SK-N-SH (cell line): ENCODE data around the gene OPCML. TPM values are rescaled to one million over a fixed set of nuclear protein-coding genes. Genes with fewer than 3 reads are reported as not detected.

Experiments
- CTCF ChIA-PET: fragments of 300-600, 350-600 bp; formaldehyde crosslinking; extraction: SDS; loops from one replicate; lab custom pipeline; 2021; lab: Yijun Ruan, JAX
- POLR2A ChIA-PET: fragments of 350-600 bp; sonication (Branson Sonifier 250); formaldehyde crosslinking; extraction: SDS; loops from one replicate; lab custom pipeline; 2020; ENCODE audit warnings: antibody characterized with exemption, inconsistent platforms; lab: Yijun Ruan, JAX
- DNase-seq: peaks from one replicate; pipeline ENCODE4 v3.0.0; 2012
- H2AFZ ChIP-seq: fragments of 200-600 bp; sonication (generic); 2 replicates; pipeline ENCODE4 v1.8.1; 2016; ENCODE audit warnings: antibody characterized with exemption, mild to moderate bottlenecking, low read depth
- H3F3A ChIP-seq: fragments of 200-600 bp; sonication (generic); replicated peaks from 2 replicates; pipeline ENCODE3; 2016; ENCODE audit warnings: antibody characterized with exemption, mild to moderate bottlenecking; ENCODE audit not compliant: insufficient read depth
- H3K27ac ChIP-seq, 2 experiments: fragments of 200-500 bp in 1 of 2; fragments of 200-600 bp in 1 of 2; sonication (Bioruptor generic) in 1 of 2; sonication (generic), shearing (Covaris generic) in 1 of 2; 2 replicates each; pipeline versions ENCODE4 v1.5.1 to v1.6.1; 2014 to 2016; ENCODE audit warnings: low read depth in 2 of 2, inconsistent platforms in 1 of 2, low read length in 1 of 2, mild to moderate bottlenecking in 1 of 2, mixed read lengths in 1 of 2
- H3K27me3 ChIP-seq: fragments of 200-600 bp; sonication (generic), shearing (Covaris generic); 2 replicates; pipeline ENCODE4 v1.6.1; 2016; ENCODE audit warnings: mixed run types; ENCODE audit not compliant: insufficient read depth
- H3K36me3 ChIP-seq, 2 experiments: fragments of 200-500 bp in 1 of 2; fragments of 200-600 bp in 1 of 2; sonication (Bioruptor generic) in 1 of 2; sonication (generic) in 1 of 2; replicated peaks in 1 of 2; 2 replicates each; pipeline versions ENCODE3 to v1.5.1; 2014 to 2016; ENCODE audit warnings: low read length in 1 of 2, mild to moderate bottlenecking in 1 of 2; ENCODE audit not compliant: insufficient read depth in 2 of 2, control insufficient read depth in 1 of 2
- H3K4me1 ChIP-seq, 2 experiments: fragments of 200-500 bp in 1 of 2; fragments of 200-600 bp in 1 of 2; sonication (Bioruptor generic) in 1 of 2; sonication (generic), shearing (Covaris generic) in 1 of 2; 2 replicates each; pipeline versions ENCODE4 v1.5.1 to v1.6.1; 2014 to 2016; ENCODE audit warnings: low read depth in 1 of 2, low read length in 1 of 2, mixed run types in 1 of 2; ENCODE audit not compliant: insufficient read depth in 2 of 2, control insufficient read depth in 1 of 2
- H3K4me2 ChIP-seq: fragments of 200-600 bp; sonication (generic), shearing (Covaris generic); 2 replicates; pipeline ENCODE4 v1.6.1; 2017; ENCODE audit warnings: mixed run types
- H3K4me3 ChIP-seq, 2 experiments: fragments of 200-500 bp in 1 of 2; fragments of 200-600 bp in 1 of 2; sonication (Bioruptor generic) in 1 of 2; sonication (generic), shearing (Covaris generic) in 1 of 2; 2 replicates each; pipeline versions ENCODE4 v1.5.1 to v1.8.1; 2014 to 2016; ENCODE audit warnings: low read depth in 2 of 2, inconsistent platforms in 1 of 2, low read length in 1 of 2, mild to moderate bottlenecking in 1 of 2, mixed read lengths in 1 of 2, moderate library complexity in 1 of 2
- H3K79me2 ChIP-seq: fragments of 200-600 bp; sonication (generic); 2 replicates; pipeline ENCODE4 v1.8.1; 2017; ENCODE audit warnings: mild to moderate bottlenecking; ENCODE audit not compliant: insufficient read depth
- H3K9ac ChIP-seq: fragments of 200-600 bp; sonication (generic); 2 replicates; pipeline ENCODE4 v1.6.1; 2017; ENCODE audit warnings: mixed run types
- H3K9me2 ChIP-seq: fragments of 200-600 bp; sonication (generic); 2 replicates; pipeline ENCODE4 v1.6.1; 2017; ENCODE audit warnings: mixed run types
- H3K9me3 ChIP-seq: fragments of 200-600 bp; sonication (generic); 2 replicates; pipeline ENCODE4 v1.6.1; 2017; ENCODE audit warnings: mixed run types, mild to moderate bottlenecking, moderate library complexity
- H4K20me1 ChIP-seq: fragments of 200-600 bp; sonication (generic); 2 replicates; pipeline ENCODE4 v1.6.1; 2017; ENCODE audit warnings: mild to moderate bottlenecking, mixed run types; ENCODE audit not compliant: insufficient read depth
- GATA2 ChIP-seq: sonication (generic); formaldehyde crosslinking; IDR thresholded peaks from 2 replicates; pipeline ENCODE4 v1.5.0; 2020; ENCODE audit warnings: mild to moderate bottlenecking, missing genetic modification reagents
- JUND ChIP-seq: IDR thresholded peaks from 2 replicates; pipeline ENCODE4 v1.4.0; 2012
- MEF2A ChIP-seq: IDR thresholded peaks from 2 replicates; pipeline ENCODE4 v1.4.0; 2012; ENCODE audit warnings: low read depth, borderline replicate concordance
- MXI1 ChIP-seq: IDR thresholded peaks from 2 replicates; pipeline ENCODE4 v1.6.1; 2012; ENCODE audit warnings: mild to moderate bottlenecking, low read depth, low read length, improper control_type of control experiment
- NRF1 ChIP-seq: IDR thresholded peaks from 2 replicates; pipeline ENCODE4 v1.6.1; 2012; ENCODE audit warnings: low read depth, mild to moderate bottlenecking, low read length
- POLR2AphosphoS5 ChIP-seq: IDR thresholded peaks from 2 replicates; pipeline ENCODE4 v1.6.1; 2012; ENCODE audit warnings: low read depth, low read length
- RXRA ChIP-seq: IDR thresholded peaks from 2 replicates; pipeline ENCODE4 v1.4.0; 2012; ENCODE audit warnings: low read depth, mild to moderate bottlenecking, borderline replicate concordance
- SMC3 ChIP-seq: IDR thresholded peaks from 2 replicates; pipeline ENCODE4 v1.6.1; 2012; ENCODE audit warnings: low read depth, low read length, improper control_type of control experiment
- TAF1 ChIP-seq: IDR thresholded peaks from 2 replicates; pipeline ENCODE4 v1.6.1; 2012; ENCODE audit warnings: low read depth, mild to moderate bottlenecking, low read length, moderate library complexity, borderline replicate concordance
- TEAD4 ChIP-seq: IDR thresholded peaks from 2 replicates; pipeline ENCODE4 v1.4.0; 2012; ENCODE audit warnings: mild to moderate bottlenecking, borderline replicate concordance; ENCODE audit not compliant: insufficient read depth
- WGBS: methylation state at CpG from one replicate; pipeline ENCODE4 v1.1.6; 2017; ENCODE audit warnings: low lambda C conversion rate; 5-methylcytosine and 5-hydroxymethylcytosine counted together
- polyA plus RNA-seq, 3 experiments: library from polyadenylated mRNA; depleted of rRNA; stranded (reverse); fragments of >200 nt; gene quantifications; 2 replicates each; pipeline ENCODE4 v1.2.3, GENCODE V29; 2012
- TF ChIP-seq, protein P1 (sequence below): IDR thresholded peaks from 2 replicates; pipeline ENCODE4 v1.6.1; 2012; ENCODE audit warnings: mild to moderate bottlenecking, low read depth, low read length, moderate library complexity

Gene OPCML
- polyA plus RNA-seq, 1 of the 3 experiments (the other 2 are of a cell fraction): not detected

DNA sequence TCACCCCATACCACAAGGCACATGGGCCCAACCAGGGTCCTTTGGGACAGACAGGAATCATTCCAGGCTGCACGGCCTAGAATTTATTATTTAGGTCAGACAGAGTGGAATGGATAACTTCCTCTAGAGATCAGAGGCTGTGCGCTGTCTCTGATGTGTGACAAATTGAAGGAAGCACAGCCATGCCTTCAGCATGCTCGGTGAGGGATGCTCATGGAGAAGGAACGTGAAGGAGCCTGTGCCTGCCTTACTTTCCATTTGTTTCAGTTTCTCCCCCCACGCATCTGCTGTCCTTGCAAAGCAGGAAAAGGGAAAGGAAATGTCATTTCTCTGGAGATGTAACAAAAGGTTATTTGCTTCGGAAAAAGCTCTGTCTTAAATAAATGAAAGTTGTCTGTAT, 644.1 kb downstream of the OPCML start:
- H3K9ac ChIP-seq: no peak overlapping the region
- no peak for DNase-seq
- H3K9me2 ChIP-seq: no peaks in the 10 kb centered on the region
- no peaks in the 10 kb centered on the region for H3K27me3 ChIP-seq
- H3K4me3 ChIP-seq: no peak overlapping the region
- no peak overlapping the region for H3K4me2 ChIP-seq
- H3K4me1 ChIP-seq: no peaks in the 10 kb centered on the region; a peak in 1 of 4 replicates
- CTCF ChIA-PET: no interaction called here
- H3K9me3 ChIP-seq: no peaks in the 10 kb centered on the region
- 50% methylated on average over 6 of the region's 6 CpGs for WGBS
- TF ChIP-seq TEAD4 (no peak), POLR2AphosphoS5 (no peak), NRF1 (no peak), MEF2A (no peak), SMC3 (no peak)
- H3F3A ChIP-seq: no peaks in the 10 kb centered on the region
- H3K36me3 ChIP-seq: no peaks in the 10 kb centered on the region
- no peak overlapping the region for H3K27ac ChIP-seq
- H3K79me2 ChIP-seq: no peaks in the 10 kb centered on the region
- H2AFZ ChIP-seq: no peak overlapping the region
- POLR2A ChIA-PET: no interaction called here
- no peaks in the 10 kb centered on the region for H4K20me1 ChIP-seq

DNA sequence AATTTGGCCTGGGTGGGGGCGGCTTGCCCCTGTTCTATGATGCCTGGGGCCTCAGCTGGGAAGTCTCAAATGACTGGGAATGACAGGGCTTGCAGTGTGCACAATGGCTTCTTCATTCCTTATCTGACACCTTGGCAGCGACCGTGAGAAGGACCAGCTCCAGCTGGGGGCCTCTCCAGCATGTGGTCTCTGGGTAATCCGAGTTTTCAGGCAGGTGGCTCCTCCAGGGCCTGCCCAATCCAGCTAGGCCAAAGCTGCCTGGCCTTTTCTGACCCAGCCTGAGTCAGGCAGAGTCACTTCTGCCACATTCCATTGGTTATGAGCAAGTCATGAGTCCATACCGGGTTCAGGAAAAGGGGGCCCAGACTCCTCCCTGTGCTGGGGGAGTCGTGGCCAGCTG, 646.0 kb downstream of the OPCML start:
- no peaks in the 10 kb centered on the region for H3K9me3 ChIP-seq
- no peak overlapping the region for H3K4me3 ChIP-seq
- H3K9ac ChIP-seq: no peak overlapping the region
- no peaks in the 10 kb centered on the region; a peak in 1 of 4 replicates for H3K4me1 ChIP-seq
- 11% methylated on average over 3 of the region's 6 CpGs for whole genome bisulfite sequencing
- no peak for DNase-seq
- no peak overlapping the region for H3K27ac ChIP-seq
- H3K9me2 ChIP-seq: no peaks in the 10 kb centered on the region
- POLR2A ChIA-PET: no interaction called here
- H3K4me2 ChIP-seq: no peak overlapping the region
- TF ChIP-seq TAF1: no peak
- TF ChIP-seq SMC3: no peak
- no peak for TF ChIP-seq RXRA
- TF ChIP-seq, all 33 proteins: peak for 0
- Histone ChIP-seq H3K36me3 (no peaks in the 10 kb centered on the region), H3F3A (no peaks in the 10 kb centered on the region), H3K27me3 (no peaks in the 10 kb centered on the region), H4K20me1 (no peaks in the 10 kb centered on the region), H2AFZ (no peak overlapping the region), H3K79me2 (no peaks in the 10 kb centered on the region)
- CTCF ChIA-PET: interaction anchor here (1.0 kb wide), 1 partner anchor 55 kb away, joined by 4 read pairs; no protein-coding TSS in a partner anchor

DNA sequence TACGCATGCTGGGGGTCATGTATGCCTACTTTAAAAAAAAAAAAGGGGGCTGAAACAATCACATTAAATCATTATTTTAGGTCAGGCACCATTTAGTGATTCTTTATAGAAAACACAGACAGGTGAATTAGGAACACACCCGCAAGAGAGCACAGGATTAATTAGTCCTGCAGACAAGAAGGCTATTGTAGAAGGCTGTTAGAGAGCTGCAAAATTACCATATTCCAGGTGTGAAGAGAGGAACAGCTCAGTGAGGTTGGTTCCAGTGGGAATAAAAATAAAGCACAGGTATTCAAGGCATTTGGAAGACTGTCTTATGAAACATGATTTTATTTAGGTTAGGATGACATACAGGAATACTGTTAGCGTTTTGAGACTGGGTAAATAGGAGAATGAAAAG, 649.1 kb downstream of the OPCML start:
- ChIA-PET CTCF (no interaction called here), POLR2A (no interaction called here)
- DNase-seq: no peak
- H3K9me3 ChIP-seq: no peaks in the 10 kb centered on the region
- no peak overlapping the region for H3K4me2 ChIP-seq
- WGBS: 45% methylated on average over 3 of the region's 3 CpGs
- no peak overlapping the region for H2AFZ ChIP-seq
- no peaks in the 10 kb centered on the region for H3F3A ChIP-seq
- no peaks in the 10 kb centered on the region for H3K27me3 ChIP-seq
- no peaks in the 10 kb centered on the region for H3K36me3 ChIP-seq
- TF ChIP-seq NRF1 (no peak), GATA2 (CRISPR knock-in tag) (no peak), MXI1 (no peak), JUND (no peak)
- TF ChIP-seq, protein P1, sequence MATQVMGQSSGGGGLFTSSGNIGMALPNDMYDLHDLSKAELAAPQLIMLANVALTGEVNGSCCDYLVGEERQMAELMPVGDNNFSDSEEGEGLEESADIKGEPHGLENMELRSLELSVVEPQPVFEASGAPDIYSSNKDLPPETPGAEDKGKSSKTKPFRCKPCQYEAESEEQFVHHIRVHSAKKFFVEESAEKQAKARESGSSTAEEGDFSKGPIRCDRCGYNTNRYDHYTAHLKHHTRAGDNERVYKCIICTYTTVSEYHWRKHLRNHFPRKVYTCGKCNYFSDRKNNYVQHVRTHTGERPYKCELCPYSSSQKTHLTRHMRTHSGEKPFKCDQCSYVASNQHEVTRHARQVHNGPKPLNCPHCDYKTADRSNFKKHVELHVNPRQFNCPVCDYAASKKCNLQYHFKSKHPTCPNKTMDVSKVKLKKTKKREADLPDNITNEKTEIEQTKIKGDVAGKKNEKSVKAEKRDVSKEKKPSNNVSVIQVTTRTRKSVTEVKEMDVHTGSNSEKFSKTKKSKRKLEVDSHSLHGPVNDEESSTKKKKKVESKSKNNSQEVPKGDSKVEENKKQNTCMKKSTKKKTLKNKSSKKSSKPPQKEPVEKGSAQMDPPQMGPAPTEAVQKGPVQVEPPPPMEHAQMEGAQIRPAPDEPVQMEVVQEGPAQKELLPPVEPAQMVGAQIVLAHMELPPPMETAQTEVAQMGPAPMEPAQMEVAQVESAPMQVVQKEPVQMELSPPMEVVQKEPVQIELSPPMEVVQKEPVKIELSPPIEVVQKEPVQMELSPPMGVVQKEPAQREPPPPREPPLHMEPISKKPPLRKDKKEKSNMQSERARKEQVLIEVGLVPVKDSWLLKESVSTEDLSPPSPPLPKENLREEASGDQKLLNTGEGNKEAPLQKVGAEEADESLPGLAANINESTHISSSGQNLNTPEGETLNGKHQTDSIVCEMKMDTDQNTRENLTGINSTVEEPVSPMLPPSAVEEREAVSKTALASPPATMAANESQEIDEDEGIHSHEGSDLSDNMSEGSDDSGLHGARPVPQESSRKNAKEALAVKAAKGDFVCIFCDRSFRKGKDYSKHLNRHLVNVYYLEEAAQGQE: no peak
- H3K4me1 ChIP-seq: no peaks in the 10 kb centered on the region; a peak in 1 of 4 replicates
- H3K79me2 ChIP-seq: no peaks in the 10 kb centered on the region
- H3K27ac ChIP-seq: no peak overlapping the region
- H3K9me2 ChIP-seq: no peaks in the 10 kb centered on the region
- H3K9ac ChIP-seq: no peak overlapping the region
- no peaks in the 10 kb centered on the region for H4K20me1 ChIP-seq
- no peak overlapping the region for H3K4me3 ChIP-seq
